Mesenchymal stem cell (in vitro differentiated cells and primary cell): ENCODE results near the gene MBOAT7.

ENCODE experiments used
- DNase-seq: peaks from one replicate; pipeline ENCODE4 v3.0.0-alpha.2; 2013
- H2AFZ ChIP-seq: one replicate; pipeline ENCODE4 v1.6.1; 2013; ENCODE audit warnings: low read depth, mild to moderate bottlenecking, control low read depth, inconsistent platforms, low read length, moderate library complexity
- H2AK5ac ChIP-seq: 2 replicates; pipeline ENCODE4 v1.6.1; 2013; ENCODE audit warnings: low read length, moderate library complexity, mild to moderate bottlenecking, inconsistent platforms; ENCODE audit not compliant: severe bottlenecking
- H2BK120ac ChIP-seq: one replicate; pipeline ENCODE4 v1.6.1; 2013; ENCODE audit warnings: low read depth, mild to moderate bottlenecking, inconsistent platforms, low read length, moderate library complexity
- H2BK12ac ChIP-seq, 2 experiments: one replicate each; pipeline ENCODE4 v1.6.1; 2013; ENCODE audit warnings: inconsistent platforms in 2 of 2, low read length in 2 of 2, mild to moderate bottlenecking in 2 of 2, moderate library complexity in 2 of 2, control low read depth in 1 of 2
- H2BK15ac ChIP-seq: one replicate; pipeline ENCODE4 v1.6.1; 2013; ENCODE audit warnings: mild to moderate bottlenecking, low read depth, inconsistent platforms; ENCODE audit not compliant: poor library complexity, severe bottlenecking
- H2BK5ac ChIP-seq: 2 replicates; pipeline ENCODE4 v1.6.1; 2013; ENCODE audit warnings: low read depth, mild to moderate bottlenecking, low read length, control low read depth, inconsistent platforms; ENCODE audit not compliant: poor library complexity, severe bottlenecking
- H3K14ac ChIP-seq, 2 experiments: one replicate each; pipeline ENCODE4 v1.6.1; 2013; ENCODE audit warnings: inconsistent platforms in 2 of 2, low read length in 2 of 2, control low read depth in 1 of 2, mild to moderate bottlenecking in 1 of 2, moderate library complexity in 1 of 2
- H3K18ac ChIP-seq, 2 experiments: one replicate each; pipeline ENCODE4 v1.6.1; 2013; ENCODE audit warnings: inconsistent platforms in 2 of 2, low read length in 2 of 2, control low read depth in 1 of 2, low read depth in 1 of 2, mild to moderate bottlenecking in 1 of 2
- H3K23ac ChIP-seq, 2 experiments: one replicate each; pipeline ENCODE4 v1.6.1; 2013; ENCODE audit warnings: inconsistent platforms in 2 of 2, low read length in 2 of 2, mild to moderate bottlenecking in 2 of 2, moderate library complexity in 2 of 2, control low read depth in 1 of 2
- H3K27ac ChIP-seq: 2 replicates; pipeline ENCODE4 v1.5.1; 2013; ENCODE audit warnings: mild to moderate bottlenecking, moderate library complexity, low read length, control low read depth, inconsistent platforms; ENCODE audit not compliant: poor library complexity, severe bottlenecking
- H3K27me3 ChIP-seq, 2 experiments: 2 replicates each; pipeline versions ENCODE4 v1.6.1 to v1.7.0; 2013; ENCODE audit warnings: low read length in 2 of 2, mild to moderate bottlenecking in 2 of 2, moderate library complexity in 2 of 2, control low read depth in 1 of 2, inconsistent platforms in 1 of 2; ENCODE audit not compliant: control insufficient read depth in 1 of 2, insufficient read depth in 1 of 2
- H3K36me3 ChIP-seq, 2 experiments: 2 replicates each; pipeline versions ENCODE4 v1.6.1 to v1.7.0; 2013; ENCODE audit warnings: low read length in 2 of 2, control low read depth in 1 of 2, inconsistent platforms in 1 of 2, low read depth in 1 of 2, mild to moderate bottlenecking in 1 of 2; ENCODE audit not compliant: insufficient read depth in 2 of 2, control insufficient read depth in 1 of 2
- H3K4ac ChIP-seq, 2 experiments: one replicate each; pipeline ENCODE4 v1.6.1; 2013; ENCODE audit warnings: inconsistent platforms in 2 of 2, low read length in 2 of 2, mild to moderate bottlenecking in 2 of 2, moderate library complexity in 2 of 2, control low read depth in 1 of 2, low read depth in 1 of 2
- H3K4me1 ChIP-seq: 2 replicates; pipeline ENCODE4 v1.6.1; 2013; ENCODE audit warnings: low read depth, low read length, control low read depth; ENCODE audit not compliant: control insufficient read depth, insufficient read depth
- H3K4me2 ChIP-seq: 2 replicates; pipeline ENCODE4 v1.6.1; 2013; ENCODE audit warnings: low read length, mild to moderate bottlenecking, inconsistent platforms; ENCODE audit not compliant: poor library complexity, severe bottlenecking
- H3K4me3 ChIP-seq, 2 experiments: 2 replicates each; pipeline versions ENCODE4 v1.5.1 to v1.7.0; 2013; ENCODE audit warnings: low read length in 2 of 2, mild to moderate bottlenecking in 2 of 2, control low read depth in 1 of 2, low read depth in 1 of 2; ENCODE audit not compliant: insufficient read depth in 1 of 2
- H3K79me1 ChIP-seq: replicated peaks from 2 replicates; pipeline ENCODE4 v1.6.1; 2013; ENCODE audit warnings: mild to moderate bottlenecking, control low read depth, low read length, inconsistent platforms; ENCODE audit not compliant: poor library complexity, severe bottlenecking
- H3K9ac ChIP-seq: 2 replicates; pipeline ENCODE4 v1.7.0; 2013; ENCODE audit warnings: mild to moderate bottlenecking, low read length, moderate library complexity
- H3K9me3 ChIP-seq: 2 replicates; pipeline ENCODE4 v1.7.0; 2013; ENCODE audit warnings: mild to moderate bottlenecking, low read length; ENCODE audit not compliant: control insufficient read depth
- H4K8ac ChIP-seq: one replicate; pipeline ENCODE4 v1.6.1; 2013; ENCODE audit warnings: inconsistent platforms, mild to moderate bottlenecking, low read length, moderate library complexity
- H4K91ac ChIP-seq: one replicate; pipeline ENCODE4 v1.6.1; 2013; ENCODE audit warnings: mild to moderate bottlenecking, low read length, inconsistent platforms
- WGBS: methylation state at CpG from one replicate; pipeline ENCODE4 v1.1.7; 2013; ENCODE audit warnings: mixed read lengths; 5-methylcytosine and 5-hydroxymethylcytosine counted together

The MBOAT7 gene

GRCh38 chr19:54162241-54162805, 27.1 kb downstream of the MBOAT7 start:
- Histone ChIP-seq H3K4me2 (no peak overlapping the region), H3K27ac (no peak overlapping the region), H3K79me1 (peaks cover 21% of the 10 kb centered on the region), H4K8ac (no peak overlapping the region), H2BK5ac (no peak overlapping the region), H2BK15ac (no peak overlapping the region), H4K91ac (no peak overlapping the region), H3K14ac (no peak overlapping the region), H3K4ac (no peak overlapping the region), H3K9ac (no peak overlapping the region), H3K4me1 (peaks cover 25% of the 10 kb centered on the region), H2BK120ac (no peak overlapping the region), H2AFZ (peak overlapping the region; percentile 51), H3K18ac (no peak overlapping the region), H3K9me3 (no peaks in the 10 kb centered on the region), H2AK5ac (no peak overlapping the region), H3K27me3 (peaks cover 0 to 15% of the 10 kb centered on the region in 2 experiments), H3K23ac (no peak overlapping the region), H3K4me3 (peak overlapping the region in 1 of 2 experiments; percentile 73), H3K36me3 (peaks cover 9 to 11% of the 10 kb centered on the region in 2 experiments), H2BK12ac (no peak overlapping the region)
- peak; percentile 62 for DNase-seq
- WGBS, result 21% methylated on average over 27 of the region's 35 CpGs

- H4K91ac ChIP-seq, result no peak overlapping the region
- no peak overlapping the region for H2BK15ac ChIP-seq
- H3K36me3 ChIP-seq, result peaks cover 24 to 26% of the 10 kb centered on the region in 2 experiments
- peak overlapping the region; percentile 90 for H3K9ac ChIP-seq
- no peak overlapping the region for H2AK5ac ChIP-seq
- no peak overlapping the region for H2BK5ac ChIP-seq
- no peak overlapping the region for H3K23ac ChIP-seq
- H4K8ac ChIP-seq, result no peak overlapping the region
- no peak overlapping the region for H3K14ac ChIP-seq
- H3K18ac ChIP-seq, result no peak overlapping the region
- H3K9me3 ChIP-seq, result no peaks in the 10 kb centered on the region
- H2BK12ac ChIP-seq, result no peak overlapping the region
- peaks cover 25% of the 10 kb centered on the region for H3K4me1 ChIP-seq
- 80% methylated on average over 13 of the region's 13 CpGs for WGBS
- no peak for DNase-seq
- H2BK120ac ChIP-seq, result no peak overlapping the region
- H3K27me3 ChIP-seq, result peaks cover 0 to 15% of the 10 kb centered on the region in 2 experiments
- peaks cover 32% of the 10 kb centered on the region for H3K79me1 ChIP-seq
- H2AFZ ChIP-seq, result no peak overlapping the region
- no peak overlapping the region for H3K4ac ChIP-seq
- H3K27ac ChIP-seq, result no peak overlapping the region
- peak overlapping the region; percentile 89 for H3K4me2 ChIP-seq
- H3K4me3 ChIP-seq, result peak overlapping the region in 1 of 2 experiments; percentile 90
Observed at GRCh38 chr19:54160854-54161253, 28.5 kb downstream of the MBOAT7 start.

- H3K23ac ChIP-seq, result no peak overlapping the region
- peak overlapping the region; percentile 43 for H4K8ac ChIP-seq
- H3K9me3 ChIP-seq, result no peaks in the 10 kb centered on the region
- H3K27me3 ChIP-seq, result peaks cover 0 to 9% of the 10 kb centered on the region in 2 experiments
- H3K9ac ChIP-seq, result peak overlapping the region; percentile 90
- H2AK5ac ChIP-seq, result no peak overlapping the region
- peaks cover 25% of the 10 kb centered on the region for H3K4me1 ChIP-seq
- H3K27ac ChIP-seq, result peak overlapping the region; percentile 50
- H2AFZ ChIP-seq, result peak overlapping the region; percentile 65
- H3K4ac ChIP-seq, result peak overlapping the region in 1 of 2 experiments; percentile 64
- DNase-seq, result peak; percentile 71
- peak overlapping the region; percentile 41 for H2BK15ac ChIP-seq
- H3K4me3 ChIP-seq, result peak overlapping the region; percentile 57 to 90
- H2BK12ac ChIP-seq, result no peak overlapping the region
- peaks cover 33% of the 10 kb centered on the region for H3K79me1 ChIP-seq
- 3% methylated on average over 27 of the region's 28 CpGs for WGBS
- H3K4me2 ChIP-seq, result peak overlapping the region; percentile 89
- H4K91ac ChIP-seq, result peak overlapping the region; percentile 56
- no peak overlapping the region for H2BK5ac ChIP-seq
- no peak overlapping the region for H2BK120ac ChIP-seq
- H3K18ac ChIP-seq, result peak overlapping the region in 1 of 2 experiments; percentile 59
- no peak overlapping the region for H3K14ac ChIP-seq
- H3K36me3 ChIP-seq, result peaks cover 27 to 31% of the 10 kb centered on the region in 2 experiments
Observed at GRCh38 chr19:54160182-54160811, 29.1 kb downstream of the MBOAT7 start.
